ENCODE data around the gene KCTD19. TPM values are rescaled to one million over a fixed set of nuclear protein-coding genes. Genes with fewer than 3 reads are reported as not detected.

KCTD19 gene
- total RNA-seq, 1 experiment from 2014 or later: not detected

DNA sequence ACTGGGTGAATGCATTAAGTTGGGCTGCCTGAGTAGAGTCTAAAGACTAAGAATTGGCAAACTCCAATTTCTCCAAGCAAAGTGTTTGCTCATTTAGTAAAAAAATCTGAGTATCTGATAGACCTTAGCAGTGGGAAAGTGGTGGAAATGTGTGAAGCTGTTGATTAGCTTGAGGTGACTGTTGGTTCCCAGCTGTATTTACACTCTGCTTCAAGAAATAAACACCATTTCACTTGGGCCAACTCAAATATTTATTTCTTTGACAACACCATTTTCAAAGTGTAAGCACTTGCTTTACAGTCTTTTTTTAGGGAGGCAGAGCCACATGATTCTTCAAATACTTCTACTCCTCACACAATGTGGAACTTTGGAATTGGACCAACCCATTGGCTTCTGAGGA is 8.7 kb downstream of the KCTD19 start:
- DNase-seq (ENCODE audit: low spot score): no peak

DNA sequence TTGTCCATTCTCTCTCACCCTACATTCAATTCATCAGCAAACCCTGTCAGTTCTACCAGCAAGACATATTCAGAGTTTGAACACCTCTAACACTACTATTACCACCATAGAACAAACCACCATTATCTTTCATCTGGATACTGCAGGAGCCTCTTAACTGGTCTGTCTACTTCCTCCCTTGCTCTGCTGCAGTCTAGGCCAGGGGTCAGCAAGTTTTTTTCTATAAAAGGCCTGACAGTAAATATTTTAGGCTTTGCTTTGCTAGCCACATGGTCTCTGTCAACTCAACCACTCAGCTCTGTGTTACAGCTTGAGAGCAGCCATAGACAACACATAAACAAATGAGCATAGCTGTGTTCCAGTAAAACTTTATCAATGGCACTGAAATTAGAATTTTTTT is 13.8 kb downstream of the KCTD19 start:
- DNase-seq (ENCODE audit: low spot score): peak; percentile 39

DNA sequence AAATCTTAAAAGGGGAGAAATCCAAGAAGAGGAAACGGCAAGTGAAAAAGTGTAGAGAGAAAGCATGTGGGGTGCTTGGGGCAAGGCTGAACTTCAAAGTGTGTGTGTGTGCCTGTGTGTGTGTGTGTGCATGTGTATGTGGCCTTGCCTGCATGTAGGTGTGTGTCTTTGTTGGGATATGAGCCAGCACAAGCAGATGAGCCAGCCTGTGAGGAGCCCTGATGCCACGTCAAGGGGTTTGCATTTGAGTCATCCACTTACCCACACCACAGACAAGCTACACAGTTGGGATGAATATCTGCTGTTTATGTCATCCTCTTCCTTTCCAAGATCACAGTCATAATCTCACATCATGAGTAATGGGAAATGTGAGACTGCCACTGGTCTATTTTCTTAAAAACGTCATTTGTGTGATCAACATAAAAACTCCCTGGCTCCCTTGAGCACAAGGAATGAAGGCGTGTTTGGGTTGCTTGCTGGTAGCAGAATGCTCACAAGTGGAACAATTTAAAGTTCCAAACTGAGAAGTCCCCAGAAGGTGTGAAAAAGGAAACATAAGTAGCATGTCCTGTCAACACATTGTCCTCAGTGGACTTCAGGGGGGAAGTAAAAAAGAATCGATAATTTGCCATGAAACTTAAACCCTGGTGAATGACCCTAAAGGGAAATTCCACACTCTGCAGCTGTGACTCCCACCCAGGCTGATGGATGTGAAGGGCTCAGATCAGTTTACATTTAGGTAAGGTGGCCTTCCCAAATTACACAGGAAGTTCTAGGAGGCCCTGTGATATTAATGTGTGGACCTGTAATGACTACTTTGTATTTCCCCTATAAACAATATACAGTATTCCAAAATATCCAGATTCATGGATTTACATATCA is 14.7 kb downstream of the KCTD19 start:
- no peak for DNase-seq (ENCODE audit: low spot score)

DNA sequence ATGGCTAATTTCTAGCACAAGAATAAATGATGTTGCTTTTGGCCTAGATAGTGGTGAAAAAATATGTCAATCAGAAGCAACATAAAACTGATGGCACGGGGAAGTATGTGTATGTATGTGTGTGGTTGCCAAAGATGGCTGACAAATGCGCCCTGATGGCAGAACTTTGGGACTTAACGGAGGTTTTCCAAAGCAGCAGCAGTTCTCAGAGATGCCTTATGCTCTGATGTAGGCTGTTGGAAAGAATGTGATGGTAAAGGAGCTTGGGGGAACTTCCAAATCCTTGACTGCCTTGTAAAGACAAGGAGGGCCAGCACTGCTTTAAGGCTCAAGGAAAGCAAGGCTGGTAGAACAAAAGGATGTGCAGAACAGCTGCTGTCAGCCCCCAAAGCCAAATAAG is 16.0 kb downstream of the KCTD19 start:
- no peak for DNase-seq (ENCODE audit: low spot score)

DNA sequence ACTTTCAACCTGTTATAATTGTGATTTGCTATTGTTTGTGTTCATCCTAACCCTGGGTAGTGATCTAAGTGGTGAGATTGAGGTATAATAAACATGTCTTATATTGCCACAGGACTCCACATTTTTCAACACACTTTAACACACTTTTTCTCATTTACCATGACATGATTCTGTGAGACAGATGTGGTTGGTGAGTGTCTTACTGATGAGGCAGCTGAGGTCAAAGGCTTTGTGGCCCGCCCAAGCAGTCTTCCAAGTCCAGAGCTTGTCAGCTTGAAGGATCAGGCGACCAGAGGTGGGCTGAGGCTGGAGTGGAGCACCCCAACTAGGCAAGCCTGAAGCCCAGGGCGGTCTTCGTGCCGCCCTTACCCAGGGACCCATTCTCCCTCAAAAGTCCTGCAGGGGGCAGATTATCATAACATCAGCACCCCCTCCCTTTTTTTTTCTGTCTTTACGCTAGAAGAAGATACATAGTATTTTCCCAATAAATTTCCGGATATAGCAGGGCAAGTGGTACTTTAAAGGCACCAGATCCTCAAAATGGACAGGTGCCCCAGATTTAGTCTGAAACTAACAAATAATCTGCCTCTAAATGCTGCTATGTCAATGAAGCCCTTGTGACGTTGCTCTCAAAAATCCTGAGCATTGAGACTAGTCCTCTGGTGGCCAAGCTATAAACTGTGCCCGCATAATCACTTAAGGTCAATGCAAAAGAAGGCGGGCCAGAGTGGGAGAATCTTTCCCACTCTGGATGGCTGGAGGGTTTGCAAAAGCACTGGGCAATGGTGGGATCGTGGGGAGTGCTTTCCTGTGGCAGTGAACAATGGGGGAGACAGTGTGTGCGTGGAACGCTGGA is 21.1 kb downstream of the KCTD19 start:
- DNase-seq (ENCODE audit: low spot score): no peak

DNA sequence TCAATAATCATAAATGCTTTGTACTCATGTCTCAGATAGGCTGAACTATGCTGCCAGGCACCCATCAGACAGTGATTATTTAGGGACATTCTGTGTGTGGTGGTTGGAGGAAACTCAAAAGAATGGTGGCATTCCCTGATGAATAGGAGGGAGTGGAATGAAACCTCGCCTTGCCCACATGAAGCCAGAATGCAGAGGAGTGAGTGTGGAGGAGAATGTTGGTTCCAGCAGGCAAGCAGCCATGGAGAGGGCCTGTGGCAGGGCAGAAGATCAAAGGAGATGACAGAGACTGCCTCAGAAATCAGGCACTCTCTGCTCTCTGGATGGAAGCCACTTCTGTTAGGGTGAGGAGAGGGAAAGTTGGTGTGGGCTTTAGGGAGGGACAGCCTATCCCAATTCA is 22.5 kb downstream of the KCTD19 start:
- no peak for DNase-seq (ENCODE audit: low spot score)

DNA sequence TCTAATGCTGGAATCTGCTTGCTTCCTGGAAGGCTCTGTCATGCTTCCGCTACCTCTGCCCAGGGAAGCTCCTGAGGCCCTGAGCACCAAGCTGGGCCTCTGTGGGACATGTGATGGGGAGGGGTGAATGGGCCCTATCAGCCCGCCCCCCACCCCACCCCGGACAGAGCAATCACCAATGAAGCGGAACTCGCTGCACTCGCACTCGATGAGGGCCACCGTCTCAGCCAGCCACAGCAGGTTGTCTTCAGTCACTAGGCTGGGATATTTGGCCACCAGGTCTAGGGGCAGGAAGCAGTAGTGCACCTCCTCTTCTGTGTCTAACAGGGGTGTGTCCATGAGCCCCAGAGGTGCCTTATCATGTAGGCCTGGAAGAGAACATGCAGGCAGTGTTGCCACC is 23.6 kb downstream of the KCTD19 start:
- no peak for DNase-seq (ENCODE audit: low spot score)

DNA sequence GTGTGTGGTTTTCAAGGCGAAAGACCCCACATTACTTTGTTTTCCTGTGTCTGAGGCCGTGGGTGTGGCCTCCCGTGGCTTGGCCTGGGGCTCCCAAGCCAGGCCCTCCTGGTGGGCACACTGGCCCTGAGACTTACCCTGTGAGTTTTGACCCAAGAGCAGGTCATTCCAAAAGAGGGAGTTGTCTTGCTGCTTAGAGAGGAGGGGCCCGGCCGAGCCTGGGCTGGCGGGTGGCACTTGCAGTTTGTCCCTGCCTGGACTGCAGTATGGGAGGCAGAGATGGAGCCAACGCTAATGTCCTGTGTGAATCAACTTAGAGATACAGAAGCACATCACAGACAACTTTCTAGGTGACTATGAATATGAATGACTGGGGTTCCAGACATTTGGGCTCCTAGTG is 24.5 kb downstream of the KCTD19 start:
- no peak for DNase-seq (ENCODE audit: low spot score)

DNA sequence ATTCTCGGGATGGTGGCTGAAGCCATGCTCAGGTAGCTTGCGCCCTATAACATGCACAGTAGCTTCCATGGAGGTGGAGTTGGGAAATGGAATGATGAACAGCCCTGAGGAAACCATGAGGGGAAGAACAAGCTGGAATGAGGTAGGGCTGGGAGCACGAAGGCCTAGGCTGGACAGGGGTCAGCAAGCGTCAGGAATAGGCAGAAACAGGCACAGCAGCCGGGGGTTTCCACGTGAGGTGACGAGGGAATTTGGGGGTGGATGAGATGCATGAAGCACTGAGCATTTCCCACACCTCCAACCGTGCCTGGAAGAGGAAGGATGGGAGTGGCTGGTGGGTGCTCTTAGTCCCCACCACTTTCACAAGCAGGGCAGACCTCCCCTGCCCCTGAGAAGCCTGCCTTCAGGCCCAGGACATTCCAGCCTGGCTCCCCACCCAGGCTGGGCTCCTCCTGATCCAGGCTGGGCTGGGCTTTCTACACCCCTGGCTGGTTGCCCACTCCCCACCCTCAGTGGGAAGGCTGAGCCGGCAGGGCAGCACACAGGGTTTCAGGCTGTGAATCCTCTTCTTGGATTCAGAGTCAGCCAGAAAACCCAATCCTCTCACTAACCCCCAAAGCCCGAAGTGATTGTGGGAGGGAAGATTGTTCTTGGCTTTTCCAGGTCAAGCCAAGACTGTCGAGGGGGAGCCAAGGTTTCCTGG is 25.3 kb downstream of the KCTD19 start:
- DNase-seq (ENCODE audit: low spot score): no peak

DNA sequence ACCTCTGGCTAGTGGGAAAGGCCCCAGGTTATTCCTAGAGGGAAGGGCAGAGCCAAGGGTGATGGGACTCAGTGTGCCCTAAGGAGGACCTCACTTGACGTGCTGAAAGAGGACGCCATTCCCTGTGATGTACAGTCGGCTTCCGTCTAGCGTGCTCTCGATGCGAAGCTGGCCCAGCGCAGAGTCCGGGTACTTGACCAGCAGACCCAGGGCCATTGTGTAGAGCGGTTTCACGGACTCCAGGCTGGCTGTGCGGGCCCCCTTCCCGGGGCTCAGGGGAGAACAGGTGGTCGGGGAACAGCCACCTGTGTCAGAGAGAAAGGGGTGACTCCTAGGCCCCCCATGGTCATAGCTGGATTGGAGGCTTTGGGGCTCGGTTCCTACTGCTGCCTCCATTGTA is 27.3 kb downstream of the KCTD19 start:
- DNase-seq (ENCODE audit: low spot score): no peak

DNA sequence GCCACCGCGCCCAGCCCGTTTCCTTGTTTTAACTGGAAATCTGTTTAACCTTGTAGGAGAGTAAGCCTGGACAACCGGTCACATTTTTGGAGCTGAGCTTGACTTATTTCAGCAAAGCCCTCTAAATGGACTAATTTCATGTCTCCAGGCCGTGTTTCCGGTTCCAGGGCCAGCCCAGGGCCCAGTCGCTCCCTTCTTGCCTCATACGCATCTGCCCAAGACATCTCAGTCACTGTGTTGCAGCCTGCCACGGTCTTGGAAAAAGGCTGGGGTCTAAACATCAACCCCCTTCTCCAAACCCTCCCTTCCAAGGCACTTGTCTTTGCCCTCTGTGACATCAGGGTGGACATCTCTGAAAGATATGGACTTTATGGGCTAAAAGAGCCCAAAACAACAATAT is 28.3 kb downstream of the KCTD19 start:
- no peak for DNase-seq (ENCODE audit: low spot score)

DNA sequence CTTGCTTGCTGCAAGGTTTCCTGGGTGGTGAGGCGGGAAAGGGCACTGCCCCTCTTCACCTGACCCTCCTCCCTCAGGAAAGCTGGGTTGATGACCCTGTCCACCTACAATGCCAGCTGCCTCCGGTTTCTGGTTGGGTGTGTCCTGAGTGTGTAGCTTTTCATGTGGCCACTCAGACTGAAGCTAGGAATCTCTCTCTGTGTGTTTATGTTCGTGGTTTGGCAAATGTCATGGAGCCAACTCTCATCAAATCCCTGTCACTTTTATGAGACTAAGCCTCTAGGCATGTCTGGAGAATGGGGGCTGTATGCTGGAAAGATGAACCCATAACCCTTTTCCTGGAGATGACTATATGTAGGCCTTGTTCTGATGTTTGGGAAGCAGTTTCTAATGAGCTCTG is 30.1 kb downstream of the KCTD19 start:
- DNase-seq (ENCODE audit: low spot score): no peak

DNA sequence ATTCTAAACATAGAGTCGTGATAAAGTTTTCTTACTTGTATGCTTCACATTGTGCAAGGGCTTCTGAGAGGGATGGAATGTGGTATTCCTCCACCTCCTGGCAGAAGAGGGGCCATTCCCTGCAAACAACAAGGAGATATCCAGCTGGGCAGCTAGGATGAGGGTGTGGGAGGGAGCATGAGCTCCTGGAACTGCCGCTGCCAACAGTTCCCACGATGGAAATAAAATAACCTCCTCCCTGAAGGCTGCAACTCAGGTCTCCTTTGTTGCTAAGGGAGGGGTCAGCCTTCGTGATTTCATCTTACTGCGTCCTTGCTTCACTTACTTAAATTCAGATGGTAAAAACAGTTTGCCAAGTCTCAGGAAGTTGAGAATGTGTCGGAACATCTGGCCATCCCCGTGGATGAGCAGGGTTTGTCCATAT is 31.6 kb downstream of the KCTD19 start:
- no peak for DNase-seq (ENCODE audit: low spot score)

DNA sequence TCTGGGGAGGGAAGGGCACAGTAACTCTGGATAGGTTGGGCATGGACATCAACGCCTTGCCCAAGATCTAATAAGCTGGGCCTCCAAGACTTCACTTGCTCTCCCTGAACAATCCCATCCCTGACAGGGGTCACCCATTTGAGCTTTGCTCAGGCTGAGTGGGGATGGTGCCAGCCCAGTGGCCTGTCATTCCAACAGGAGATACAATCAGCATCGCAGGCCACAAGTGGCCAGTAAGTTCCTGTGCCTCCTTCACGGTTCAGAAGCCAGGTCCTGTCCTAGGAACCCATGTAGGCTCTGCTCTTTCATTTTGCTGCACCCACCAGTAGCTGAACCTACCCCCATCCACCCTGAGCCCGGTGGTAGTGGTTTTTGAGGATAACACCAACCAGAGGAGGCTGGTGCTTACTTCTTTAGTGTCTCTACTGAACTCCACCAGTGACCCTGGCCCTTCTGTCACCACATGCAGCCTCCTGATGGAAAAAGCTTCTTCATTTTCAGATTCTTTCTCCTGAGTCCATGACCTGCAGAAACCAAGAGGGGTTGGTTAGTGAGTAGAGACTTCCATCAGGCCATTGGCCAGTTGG is 32.3 kb downstream of the KCTD19 start:
- no peak for DNase-seq (ENCODE audit: low spot score)

DNA sequence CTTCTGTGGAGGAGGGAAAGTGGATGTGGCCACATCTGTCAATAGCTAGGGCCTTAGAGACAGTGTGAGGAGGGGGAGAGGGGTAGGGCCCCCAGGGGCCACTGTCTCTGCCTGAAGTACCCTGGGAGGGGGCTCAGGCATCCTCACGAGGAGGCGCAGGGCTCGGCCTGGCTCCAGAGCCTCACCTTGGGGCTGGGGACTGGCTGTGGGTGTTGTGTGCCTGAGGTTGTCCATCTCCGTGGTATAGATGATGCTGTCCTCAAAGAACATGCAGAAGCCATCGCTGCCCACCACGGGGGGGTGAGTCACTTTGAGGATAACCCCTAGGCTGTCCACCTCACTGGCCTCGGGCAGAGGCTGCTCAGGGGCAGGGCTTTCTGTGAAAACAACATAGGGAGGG is 35.1 kb downstream of the KCTD19 start:
- no peak for DNase-seq (ENCODE audit: low spot score)

DNA sequence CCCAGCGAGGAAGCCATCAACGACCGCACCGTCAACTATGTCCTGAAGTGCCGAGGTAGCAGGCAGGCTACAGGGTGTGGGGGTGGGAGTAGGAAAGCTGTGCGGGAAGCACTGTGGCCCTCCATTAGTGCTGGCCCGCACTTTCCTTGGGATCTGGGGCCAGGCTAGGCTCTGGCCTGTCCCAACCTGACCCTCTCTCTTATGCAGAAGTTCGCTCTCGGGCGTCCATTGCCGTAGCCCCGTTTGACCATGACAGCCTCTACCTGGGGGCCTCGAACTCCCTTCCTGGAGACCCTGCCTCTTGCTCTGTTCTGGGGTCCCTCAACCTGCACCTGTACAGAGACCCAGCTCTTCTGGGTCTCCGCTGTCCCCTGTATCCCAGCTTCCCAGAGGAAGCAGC is 38.6 kb downstream of the KCTD19 start:
- no peak for DNase-seq (ENCODE audit: low spot score)

DNA sequence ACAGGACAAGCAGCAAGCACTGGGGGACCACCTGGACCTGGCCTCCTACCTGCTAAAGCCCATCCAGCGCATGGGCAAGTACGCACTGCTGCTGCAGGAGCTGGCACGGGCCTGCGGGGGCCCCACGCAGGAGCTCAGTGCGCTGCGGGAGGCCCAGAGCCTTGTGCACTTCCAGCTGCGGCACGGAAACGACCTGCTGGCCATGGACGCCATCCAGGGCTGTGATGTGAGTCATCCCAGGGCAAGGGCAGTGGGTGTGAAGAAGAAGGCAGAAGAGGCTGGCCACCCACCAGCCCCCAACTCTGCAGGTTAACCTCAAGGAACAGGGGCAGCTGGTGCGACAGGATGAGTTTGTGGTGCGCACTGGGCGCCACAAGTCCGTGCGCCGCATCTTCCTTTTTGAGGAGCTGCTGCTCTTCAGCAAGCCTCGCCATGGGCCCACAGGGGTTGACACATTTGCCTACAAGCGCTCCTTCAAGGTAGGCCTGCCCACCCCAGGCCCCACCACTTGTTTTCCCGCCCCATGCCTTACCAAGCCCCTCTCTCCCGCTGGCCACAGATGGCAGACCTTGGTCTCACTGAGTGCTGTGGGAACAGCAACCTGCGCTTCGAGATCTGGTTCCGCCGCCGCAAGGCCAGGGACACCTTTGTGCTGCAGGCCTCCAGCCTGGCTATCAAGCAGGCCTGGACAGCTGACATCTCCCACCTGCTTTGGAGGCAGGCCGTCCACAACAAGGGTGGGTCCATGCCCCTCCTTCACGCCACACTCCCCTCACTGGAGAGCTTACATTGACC is 39.9 kb downstream of the KCTD19 start:
- no peak for DNase-seq (ENCODE audit: low spot score)

DNA sequence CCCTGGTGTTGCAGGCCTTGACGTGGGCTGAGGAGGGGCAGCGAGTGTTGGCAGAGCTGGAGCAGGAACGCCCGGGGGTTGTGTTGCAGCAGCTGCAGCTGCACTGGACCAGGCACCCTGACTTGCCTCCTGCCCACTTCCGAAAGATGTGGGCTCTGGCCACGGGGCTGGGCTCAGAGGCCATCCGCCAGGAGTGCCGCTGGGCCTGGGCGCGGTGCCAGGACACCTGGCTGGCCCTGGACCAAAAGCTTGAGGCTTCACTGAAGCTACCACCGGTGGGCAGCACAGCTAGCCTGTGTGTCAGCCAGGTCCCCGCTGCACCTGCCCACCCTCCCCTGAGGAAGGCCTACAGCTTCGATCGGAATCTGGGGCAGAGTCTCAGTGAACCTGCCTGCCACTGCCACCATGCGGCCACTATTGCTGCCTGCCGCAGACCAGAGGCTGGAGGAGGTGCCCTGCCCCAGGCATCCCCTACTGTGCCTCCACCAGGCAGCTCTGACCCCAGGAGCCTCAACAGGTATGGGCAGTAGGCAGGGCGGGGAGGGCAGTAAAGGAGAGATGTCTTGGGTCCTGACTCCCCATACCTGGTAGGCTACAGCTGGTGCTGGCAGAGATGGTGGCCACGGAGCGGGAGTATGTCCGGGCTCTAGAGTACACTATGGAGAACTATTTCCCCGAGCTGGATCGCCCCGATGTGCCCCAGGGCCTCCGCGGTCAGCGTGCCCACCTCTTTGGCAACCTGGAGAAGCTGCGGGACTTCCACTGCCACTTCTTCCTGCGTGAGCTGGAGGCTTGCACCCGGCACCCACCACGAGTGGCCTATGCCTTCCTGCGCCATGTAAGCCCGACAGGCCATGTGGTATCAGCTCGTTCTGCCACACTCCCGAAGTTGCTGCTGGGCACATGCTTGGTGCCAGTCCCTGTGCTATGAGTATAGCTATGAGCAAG is 41.6 kb downstream of the KCTD19 start:
- peak; percentile 89 for DNase-seq (ENCODE audit: low spot score)

DNA sequence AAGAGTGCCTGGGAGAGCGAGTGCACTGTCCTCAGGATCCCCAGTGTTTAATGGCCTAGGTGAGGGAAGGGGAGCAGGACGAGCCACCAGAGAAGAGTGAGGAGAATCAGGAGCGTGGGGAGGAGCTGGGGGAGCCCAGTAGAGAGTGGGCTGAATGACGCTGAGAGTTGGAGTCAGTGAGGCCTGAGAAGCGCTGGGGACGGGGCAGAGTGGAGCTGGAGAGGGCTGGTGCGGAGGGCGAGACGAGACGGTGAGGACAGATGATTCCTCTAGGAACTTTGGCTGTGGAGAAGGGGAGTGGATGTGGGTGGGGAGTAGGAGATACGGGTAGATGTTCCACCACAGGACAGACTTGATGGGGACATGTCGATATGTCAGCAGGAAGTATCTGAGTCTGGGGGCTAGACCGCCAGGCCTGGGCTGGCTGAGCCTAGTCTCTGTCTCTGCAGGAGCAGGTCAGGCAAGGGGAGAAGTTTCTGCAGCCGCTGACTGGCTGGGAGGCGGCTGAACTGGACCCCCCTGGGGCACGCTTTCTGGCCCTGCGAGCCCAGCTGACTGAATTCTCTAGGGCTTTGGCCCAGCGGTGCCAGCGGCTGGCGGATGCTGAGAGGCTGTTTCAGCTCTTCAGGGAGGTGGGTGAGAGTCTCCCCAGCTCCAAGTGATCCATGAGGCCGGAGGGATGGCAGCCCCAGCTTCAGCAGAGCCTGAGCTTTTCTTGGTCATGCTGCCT is 42.5 kb downstream of the KCTD19 start:
- no peak for DNase-seq (ENCODE audit: low spot score)
